ENCODE measurements around the gene DIPK1C. TPM values are rescaled to one million over a fixed set of nuclear protein-coding genes. Genes with fewer than 3 reads are reported as not detected.

Gene DIPK1C
- total and polyA plus RNA-seq, 2 of the 4 experiments (the other 2 are of a cell fraction), result not detected

- no peak overlapping the region for H3K4me2 ChIP-seq (ENCODE audit: low read depth, low read length)
- no peak overlapping the region for H2BK5ac ChIP-seq (ENCODE audit: low read depth, low read length, poor library complexity, severe bottlenecking)
- H2AFZ ChIP-seq (replicated peaks; ENCODE audit: low read length, poor library complexity), result no peak overlapping the region
- no peaks in the 10 kb centered on the region for H3K4me1 ChIP-seq (ENCODE audit: control insufficient read depth, insufficient read depth, low read length)
- H2AK5ac ChIP-seq (ENCODE audit: low read depth, low read length), result no peak overlapping the region
- ChIA-PET CTCF (no interaction called here), POLR2A (ENCODE audit: unreplicated experiment) (no interaction called here)
- in situ Hi-C loops (cut with MboI; ENCODE audit: low sequenced_read_pairs), result loop anchor here (10.0 kb wide), 1 partner anchor 124 kb away; no protein-coding TSS in a partner anchor
- TF ChIP-seq SMC3 (IDR thresholded peaks at IDR 0.05; ENCODE audit: low read depth, low read length), result no peak
- no peak for TF ChIP-seq MAFK (IDR thresholded peaks at IDR 0.05; ENCODE audit: low read depth, low read length)
- no peak for TF ChIP-seq RAD21 (IDR thresholded peaks at IDR 0.05; ENCODE audit: low read length)
- no peak for TF ChIP-seq USF2 (IDR thresholded peaks at IDR 0.05; ENCODE audit: low read depth, low read length)
- TF ChIP-seq POLR2A (IDR thresholded peaks at IDR 0.05; ENCODE audit: low read depth, low read length), result no peak
- no peak for TF ChIP-seq CEBPB (IDR thresholded peaks at IDR 0.05; ENCODE audit: low read depth, low read length)
- no peak for TF ChIP-seq ELK1 (IDR thresholded peaks at IDR 0.05; ENCODE audit: borderline replicate concordance, low read depth, low read length)
- TF ChIP-seq RCOR1 (IDR thresholded peaks at IDR 0.05; ENCODE audit: insufficient replicate concordance, low read length), result no peak
- no peak for TF ChIP-seq MAZ (IDR thresholded peaks at IDR 0.05; ENCODE audit: borderline replicate concordance, low read depth, low read length)
- no peak for TF ChIP-seq FOS (IDR thresholded peaks at IDR 0.05; ENCODE audit: low read depth, low read length)
- no peak for TF ChIP-seq BHLHE40 (IDR thresholded peaks at IDR 0.05; ENCODE audit: low read depth, low read length)
- no peak for TF ChIP-seq CHD1 (IDR thresholded peaks at IDR 0.05; ENCODE audit: low read depth, low read length)
- no peak for TF ChIP-seq RFX5 (IDR thresholded peaks at IDR 0.05; ENCODE audit: low read depth, low read length)
- TF ChIP-seq MXI1 (IDR thresholded peaks at IDR 0.05; ENCODE audit: borderline replicate concordance, low read depth, low read length), result no peak
- TF ChIP-seq NFE2L2 (IDR thresholded peaks at IDR 0.05; ENCODE audit: low read depth, low read length), result no peak
- TF ChIP-seq CTCF (conservative IDR thresholded peaks at IDR 0.05; ENCODE audit: low read depth, low read length), result no peak
- no peak overlapping the region for H3K23ac ChIP-seq (ENCODE audit: low read depth, low read length)
- no peak overlapping the region for H2AK9ac ChIP-seq (replicated peaks; ENCODE audit: low read depth, low read length, poor library complexity)
- H2BK20ac ChIP-seq (ENCODE audit: low read depth, low read length), result no peak overlapping the region
- intact Hi-C loops (cut with micrococcal nuclease), result loop anchor here (5.0 kb wide), 1 partner anchor 126 kb away; no protein-coding TSS in a partner anchor
- peaks cover 16% of the 10 kb centered on the region for H3K27me3 ChIP-seq (ENCODE audit: control insufficient read depth, insufficient read depth, low read length)
- WGBS, 2 experiments (ENCODE audit: extremely low coverage in 2 of 2, insufficient read length in 1 of 2), result 100% methylated on average over 1 of the region's 7 CpGs; no CpG with 5 or more reads in 1 of the 2 experiments
- H4K91ac ChIP-seq (ENCODE audit: insufficient read depth, low read depth, low read length), result no peak overlapping the region
- H3K9me3 ChIP-seq (ENCODE audit: control insufficient read depth, insufficient read depth, low read length), result no peaks in the 10 kb centered on the region
- no peak overlapping the region for H2BK15ac ChIP-seq (ENCODE audit: low read depth, low read length)
- no peak overlapping the region for H3K56ac ChIP-seq (ENCODE audit: extremely low read depth, insufficient read depth, low read length)
- H3K36me3 ChIP-seq (ENCODE audit: control insufficient read depth, insufficient read depth, low read length), result no peaks in the 10 kb centered on the region
- no peak overlapping the region for H3K9ac ChIP-seq (ENCODE audit: low read depth, low read length)
- no peak overlapping the region for H3K14ac ChIP-seq (replicated peaks; ENCODE audit: low read depth, low read length)
- dilution Hi-C loops (cut with HindIII; ENCODE audit: low sequenced_read_pairs, unreplicated experiment), result no loop called here
- H4K8ac ChIP-seq (ENCODE audit: low read depth in 2 of 2, low read length in 2 of 2), result no peak overlapping the region
- no peak overlapping the region for H3K27ac ChIP-seq (ENCODE audit: insufficient read depth, low read length)
- no peaks in the 10 kb centered on the region for H4K20me1 ChIP-seq (ENCODE audit: insufficient read depth, low read length)
- ATAC-seq (ENCODE audit: low read depth) (no peak), DNase-seq (no peak)
- H3K4ac ChIP-seq (ENCODE audit: low read depth, low read length), result no peak overlapping the region
- H4K5ac ChIP-seq (ENCODE audit: low read depth, low read length), result no peak overlapping the region
- H3K4me3 ChIP-seq (ENCODE audit: insufficient read depth, low read depth, low read length), result no peak overlapping the region
- H3K18ac ChIP-seq (ENCODE audit: low read depth, low read length), result no peak overlapping the region
- H3K9me1 ChIP-seq (ENCODE audit: insufficient read depth, low read length), result no peaks in the 10 kb centered on the region
- no peak overlapping the region for H2BK120ac ChIP-seq (ENCODE audit: low read depth, low read length)
- H3K79me1 ChIP-seq (ENCODE audit: low read depth in 1 of 2, low read length in 2 of 2), result no peaks in the 10 kb centered on the region
- no TSS peak for BruUV-seq (replicated peaks)
Measured at GRCh38 chr18:74478316-74478715, 21.2 kb upstream of the DIPK1C start.

All from IMR-90 (cell line).